Activated CD8-positive, alpha-beta memory T cell treated with anti-CD3 and anti-CD28 coated beads, Interleukin-2, amount 50 U/mL, for 24 hours (primary cell): ENCODE data around the gene KARS1.

Experiments used
- DNase-seq: peaks from one replicate; pipeline ENCODE4 v3.0.0-alpha.2; 2020; ENCODE audit errors: extremely low read depth

The KARS1 gene

GRCh38 chr16:75579281-75579834 lies 68.1 kb downstream of the KARS1 start:
- no peak for DNase-seq

- no peak for DNase-seq
These were observed 68.7 kb downstream of the KARS1 start for GRCh38 chr16:75578725-75579124.

- no peak for DNase-seq
These were observed 69.3 kb downstream of the KARS1 start for GRCh38 chr16:75578212-75578611.
